WTC11 (cell line): ENCODE results near the gene NAA60.

Experiments used
- CBFB ChIP-seq: sonication (generic); formaldehyde crosslinking; IDR thresholded peaks from 2 replicates; pipeline ENCODE4 v1.8.1; 2022; ENCODE audit warnings: mild to moderate bottlenecking, low read depth, missing genetic modification reagents
- CTCF ChIP-seq: fragments of 200-600 bp; IDR thresholded peaks from 2 replicates; pipeline ENCODE4 v1.8.0; 2022; ENCODE audit warnings: antibody characterized with exemption
- ELF4 ChIP-seq: sonication (generic); formaldehyde crosslinking; IDR thresholded peaks from 2 replicates; pipeline ENCODE4 v1.8.1; 2022; ENCODE audit warnings: low read depth, mild to moderate bottlenecking, moderate library complexity, missing genetic modification reagents
- FOXK1 ChIP-seq: sonication (generic); formaldehyde crosslinking; IDR thresholded peaks from 2 replicates; pipeline ENCODE4 v1.8.0; 2022; ENCODE audit warnings: mild to moderate bottlenecking, moderate library complexity, missing genetic modification reagents
- IRF2 ChIP-seq: sonication (generic); formaldehyde crosslinking; IDR thresholded peaks from 2 replicates; pipeline ENCODE4 v1.8.0; 2022; ENCODE audit warnings: low read depth, missing genetic modification reagents, borderline replicate concordance
- JUN ChIP-seq: sonication (generic); formaldehyde crosslinking; IDR thresholded peaks from 2 replicates; pipeline ENCODE4 v1.8.0; 2023; ENCODE audit warnings: mild to moderate bottlenecking, missing genetic modification reagents
- MAX ChIP-seq: sonication (generic); formaldehyde crosslinking; IDR thresholded peaks from 2 replicates; pipeline ENCODE4 v1.8.0; 2022; ENCODE audit warnings: mild to moderate bottlenecking, missing genetic modification reagents
- MXD4 ChIP-seq: fragments of 250-450 bp; sonication (Bioruptor Pico); IDR thresholded peaks from 2 replicates; pipeline ENCODE4 v1.8.0; 2021; ENCODE audit warnings: mild to moderate bottlenecking, moderate library complexity, borderline replicate concordance
- PRDM15 ChIP-seq: sonication (generic); formaldehyde crosslinking; IDR thresholded peaks from 2 replicates; pipeline ENCODE4 v1.8.0; 2022; ENCODE audit warnings: missing genetic modification reagents
- SP1 ChIP-seq: sonication (generic); formaldehyde crosslinking; conservative IDR thresholded peaks from 2 replicates; pipeline ENCODE4 v1.8.1; 2022; ENCODE audit warnings: missing genetic modification reagents
- TF ChIP-seq, protein P1 (sequence below): sonication (generic); formaldehyde crosslinking; IDR thresholded peaks from 2 replicates; pipeline ENCODE4 v1.8.1; 2023; ENCODE audit warnings: mild to moderate bottlenecking, missing genetic modification reagents

- TF ChIP-seq IRF2 (CRISPR knock-in tag) (no peak), CTCF (no peak), PRDM15 (CRISPR knock-in tag) (no peak), FOXK1 (CRISPR knock-in tag) (no peak), JUN (CRISPR knock-in tag) (no peak), ELF4 (CRISPR knock-in tag) (no peak), MXD4 (no peak), SP1 (CRISPR knock-in tag) (no peak), CBFB (no peak), MAX (CRISPR knock-in tag) (no peak)
- TF ChIP-seq, protein P1, sequence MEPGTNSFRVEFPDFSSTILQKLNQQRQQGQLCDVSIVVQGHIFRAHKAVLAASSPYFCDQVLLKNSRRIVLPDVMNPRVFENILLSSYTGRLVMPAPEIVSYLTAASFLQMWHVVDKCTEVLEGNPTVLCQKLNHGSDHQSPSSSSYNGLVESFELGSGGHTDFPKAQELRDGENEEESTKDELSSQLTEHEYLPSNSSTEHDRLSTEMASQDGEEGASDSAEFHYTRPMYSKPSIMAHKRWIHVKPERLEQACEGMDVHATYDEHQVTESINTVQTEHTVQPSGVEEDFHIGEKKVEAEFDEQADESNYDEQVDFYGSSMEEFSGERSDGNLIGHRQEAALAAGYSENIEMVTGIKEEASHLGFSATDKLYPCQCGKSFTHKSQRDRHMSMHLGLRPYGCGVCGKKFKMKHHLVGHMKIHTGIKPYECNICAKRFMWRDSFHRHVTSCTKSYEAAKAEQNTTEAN (CRISPR knock-in tag) = no peak
Observed at GRCh38 chr16:3503523-3503922, 60.0 kb downstream of the NAA60 start.
